ENCODE measurements around the gene NYAP2.

NYAP2 gene

DNA sequence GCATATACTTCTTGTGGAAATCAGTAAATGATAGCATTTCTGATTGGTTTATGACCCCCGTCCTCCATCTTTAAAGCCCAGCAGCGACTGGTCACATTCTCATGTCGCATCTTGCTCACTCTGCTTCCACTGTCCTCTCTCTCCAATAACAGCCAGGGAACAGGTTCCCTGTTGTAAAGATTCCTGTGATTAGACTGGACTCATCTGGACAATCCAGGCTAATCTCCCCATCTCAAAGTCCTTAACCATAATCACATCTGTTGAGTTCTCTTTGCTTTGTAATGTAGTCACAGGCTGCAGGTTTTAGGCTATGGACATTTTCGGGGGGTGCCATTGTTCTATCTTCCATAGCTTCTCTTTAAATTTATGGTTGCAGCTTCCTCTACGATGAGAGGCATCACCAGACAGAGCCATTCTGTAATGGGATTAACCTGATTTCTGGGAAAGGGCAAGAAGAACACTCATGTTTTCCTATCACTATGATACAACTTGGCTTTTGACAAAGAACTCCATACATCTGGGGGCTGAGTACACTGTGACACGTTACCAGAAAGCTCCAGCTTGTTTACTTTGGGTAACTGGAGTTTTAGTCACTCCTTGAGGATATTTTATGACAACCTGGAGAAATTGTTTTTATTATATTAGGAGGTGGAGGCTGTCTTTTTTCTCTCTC lies 159.0 kb downstream of the NYAP2 start:
- no peak for DNase-seq (ENCODE audit: low read depth, low spot score)

DNA sequence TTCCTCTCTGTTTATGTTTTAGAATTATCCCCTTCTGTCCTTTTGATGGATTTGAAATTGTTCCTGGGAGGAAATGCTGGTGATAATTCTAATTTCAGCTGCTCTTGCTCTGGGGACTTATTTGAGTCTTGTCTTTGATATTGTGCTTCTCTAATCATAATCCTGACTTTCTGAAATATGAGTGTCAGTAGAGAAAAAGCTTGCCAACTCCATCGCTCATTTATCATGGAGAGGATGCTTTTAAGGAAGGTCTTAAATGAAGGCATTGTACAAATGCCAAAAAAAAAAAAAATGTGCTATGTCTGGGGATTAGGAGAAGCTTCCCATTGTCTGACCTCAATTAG lies 159.5 kb downstream of the NYAP2 start:
- DNase-seq (ENCODE audit: low read depth, low spot score): no peak

DNA sequence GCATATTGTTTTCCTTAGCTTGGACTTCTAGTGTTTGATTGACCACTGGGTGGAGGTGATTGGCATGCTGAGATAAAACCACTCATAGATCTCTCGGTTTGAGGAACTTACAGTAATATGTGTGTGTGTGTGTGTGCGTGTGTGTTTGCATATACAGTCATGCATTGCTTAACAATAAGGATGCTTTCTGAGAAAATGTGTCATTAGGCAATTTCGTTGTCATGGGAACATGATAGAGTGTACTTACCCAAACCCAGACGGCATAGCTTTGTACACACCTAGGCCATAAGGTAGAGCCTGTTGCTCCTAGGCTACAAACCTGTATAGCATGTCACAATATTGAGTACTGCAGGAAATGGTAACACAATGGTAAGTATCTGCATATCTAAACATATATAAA lies 167.3 kb downstream of the NYAP2 start:
- no peak for DNase-seq (ENCODE audit: low read depth, low spot score)

DNA sequence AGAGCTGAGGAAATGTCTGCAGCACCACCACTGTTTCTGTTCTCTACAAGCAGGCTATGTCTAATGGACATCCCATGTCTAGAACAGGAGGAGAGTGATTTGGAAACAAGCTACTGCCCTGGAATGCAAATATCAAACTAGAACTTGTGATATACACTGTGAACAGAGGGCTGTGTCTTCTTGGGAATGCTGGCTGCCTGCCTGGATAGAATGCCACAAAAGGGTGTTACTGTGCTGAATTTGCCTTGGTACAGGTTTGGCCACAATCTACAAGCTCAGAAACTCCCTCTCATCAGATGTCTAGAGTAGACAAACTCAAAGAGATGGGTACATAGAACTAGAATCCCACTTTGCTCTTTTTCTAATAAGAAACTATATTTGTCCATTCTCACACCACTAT lies 170.5 kb downstream of the NYAP2 start:
- DNase-seq (ENCODE audit: low read depth, low spot score): no peak

DNA sequence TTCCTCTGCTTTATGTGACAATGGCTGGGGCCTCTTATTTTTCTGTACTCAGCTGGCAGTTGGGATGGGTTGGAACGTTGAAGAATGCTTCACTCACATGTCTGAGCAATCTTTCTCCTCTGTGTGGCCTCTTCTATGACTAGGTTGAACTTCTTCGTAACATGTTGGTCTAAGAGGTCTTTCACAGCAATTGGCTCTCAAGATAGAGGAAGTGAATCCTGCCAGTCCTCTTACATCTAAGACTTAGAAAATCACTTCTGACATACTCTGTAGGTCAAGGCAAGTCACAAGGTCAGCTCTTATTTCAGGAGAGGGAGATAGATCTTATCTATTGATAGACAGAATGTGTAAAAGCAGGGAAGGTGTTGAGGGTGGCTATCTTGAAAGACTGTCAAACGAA lies 174.1 kb downstream of the NYAP2 start:
- no peak for DNase-seq (ENCODE audit: low read depth, low spot score)

DNA sequence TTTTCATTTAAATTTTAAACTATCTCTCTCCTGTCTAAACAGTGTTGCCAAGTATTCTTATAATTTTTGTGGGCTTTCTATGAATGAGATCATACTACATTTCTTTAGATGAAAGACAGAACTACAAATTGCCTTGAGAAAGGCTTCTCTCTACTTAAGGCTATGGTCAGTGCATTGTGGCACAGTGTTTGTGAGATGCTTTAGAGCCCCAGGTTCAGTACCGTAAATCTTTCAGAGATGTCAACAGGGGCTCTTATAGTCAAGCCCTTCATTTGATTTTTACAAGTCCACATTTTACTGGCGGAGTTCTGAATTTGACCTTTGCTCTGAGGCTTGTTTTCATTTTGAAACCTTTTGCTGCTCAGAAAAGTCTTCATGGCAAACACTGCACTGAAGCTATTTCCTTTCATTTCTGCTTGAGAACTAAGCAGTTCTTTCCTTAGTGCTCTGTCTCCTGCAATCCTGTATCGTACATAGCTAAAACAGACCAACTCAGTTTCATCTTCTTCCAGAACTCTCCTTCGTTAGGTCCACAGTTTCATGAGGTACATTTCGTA lies 175.2 kb downstream of the NYAP2 start:
- no peak for DNase-seq (ENCODE audit: low read depth, low spot score)

DNA sequence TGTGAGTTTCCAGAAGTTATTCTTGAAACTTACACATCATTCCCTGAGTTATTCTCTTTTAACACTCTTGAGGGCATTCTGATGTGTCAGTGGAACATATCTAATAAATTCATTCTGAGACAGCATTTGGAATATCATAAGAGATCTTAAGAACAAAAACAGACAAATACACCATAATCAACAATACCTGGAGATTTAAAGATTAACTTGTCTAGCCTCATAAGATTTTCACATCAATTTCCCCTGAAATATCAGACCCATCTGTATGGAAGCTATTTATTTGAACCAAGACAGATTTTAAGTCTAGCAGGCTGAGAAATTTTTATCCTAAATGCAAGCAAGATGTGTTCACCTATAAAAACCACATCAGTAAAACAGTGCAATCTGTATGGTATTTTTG lies 181.6 kb downstream of the NYAP2 start:
- DNase-seq (ENCODE audit: low read depth, low spot score): no peak

DNA sequence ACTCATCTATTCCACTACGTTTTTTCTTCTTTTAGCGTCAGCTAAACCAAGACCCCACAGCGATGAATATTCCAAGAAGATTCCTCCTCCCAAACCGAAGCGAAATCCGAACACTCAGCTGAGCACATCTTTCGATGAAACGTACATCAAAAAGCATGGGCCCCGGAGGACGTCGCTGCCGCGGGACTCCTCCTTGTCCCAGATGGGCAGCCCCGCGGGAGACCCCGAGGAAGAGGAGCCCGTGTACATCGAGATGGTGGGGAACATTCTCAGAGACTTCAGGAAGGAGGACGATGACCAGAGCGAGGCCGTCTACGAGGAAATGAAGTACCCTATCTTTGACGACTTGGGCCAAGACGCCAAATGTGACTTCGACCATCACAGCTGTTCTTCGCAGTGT lies 182.4 kb downstream of the NYAP2 start:
- DNase-seq (ENCODE audit: low read depth, low spot score): no peak

DNA sequence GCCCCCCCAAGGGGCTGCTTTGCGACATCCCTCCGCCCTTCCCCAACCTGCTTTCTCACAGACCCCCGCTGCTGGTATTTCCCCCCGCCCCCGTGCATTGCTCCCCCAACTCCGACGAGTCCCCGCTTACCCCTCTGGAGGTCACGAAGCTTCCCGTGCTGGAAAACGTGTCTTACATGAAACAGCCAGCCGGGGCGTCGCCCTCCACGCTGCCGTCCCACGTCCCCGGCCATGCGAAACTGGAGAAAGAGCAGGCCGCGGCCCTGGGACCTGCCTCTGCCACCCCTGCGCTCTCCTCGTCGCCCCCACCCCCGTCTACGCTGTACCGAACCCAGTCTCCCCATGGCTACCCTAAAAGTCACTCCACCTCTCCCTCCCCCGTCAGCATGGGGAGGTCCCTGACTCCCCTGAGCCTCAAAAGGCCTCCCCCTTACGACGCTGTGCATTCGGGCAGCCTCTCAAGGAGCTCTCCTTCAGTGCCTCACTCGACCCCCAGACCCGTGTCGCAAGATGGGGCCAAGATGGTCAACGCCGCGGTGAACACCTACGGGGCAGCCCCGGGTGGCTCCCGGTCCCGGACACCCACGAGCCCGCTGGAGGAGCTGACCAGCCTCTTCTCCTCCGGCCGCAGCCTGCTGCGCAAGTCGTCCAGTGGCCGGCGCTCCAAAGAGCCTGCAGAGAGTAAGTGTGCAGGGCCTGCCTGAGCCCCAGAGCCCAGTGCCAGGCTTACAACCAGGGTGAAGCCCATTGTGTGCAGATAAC lies 183.0 kb downstream of the NYAP2 start:
- no peak for DNase-seq (ENCODE audit: low read depth, low spot score)

DNA sequence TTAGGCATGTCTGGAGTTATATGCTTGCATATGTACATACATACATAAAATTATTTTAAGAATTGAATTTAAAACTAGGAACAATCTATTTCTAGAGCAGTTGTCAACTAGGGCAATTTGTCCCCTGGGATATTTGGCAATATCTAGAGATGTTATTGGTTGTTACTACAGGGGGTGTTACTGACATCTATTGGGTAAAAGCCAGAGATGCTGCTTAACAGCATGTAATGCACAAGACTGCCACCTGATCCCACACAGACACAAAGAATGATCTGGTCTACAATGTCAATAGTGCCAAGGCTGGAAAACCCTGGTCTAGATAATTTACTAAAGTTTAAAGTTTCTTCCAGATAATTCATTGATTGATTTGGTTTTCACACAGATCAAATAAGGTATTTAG lies 185.3 kb downstream of the NYAP2 start:
- DNase-seq (ENCODE audit: low read depth, low spot score): no peak

DNA sequence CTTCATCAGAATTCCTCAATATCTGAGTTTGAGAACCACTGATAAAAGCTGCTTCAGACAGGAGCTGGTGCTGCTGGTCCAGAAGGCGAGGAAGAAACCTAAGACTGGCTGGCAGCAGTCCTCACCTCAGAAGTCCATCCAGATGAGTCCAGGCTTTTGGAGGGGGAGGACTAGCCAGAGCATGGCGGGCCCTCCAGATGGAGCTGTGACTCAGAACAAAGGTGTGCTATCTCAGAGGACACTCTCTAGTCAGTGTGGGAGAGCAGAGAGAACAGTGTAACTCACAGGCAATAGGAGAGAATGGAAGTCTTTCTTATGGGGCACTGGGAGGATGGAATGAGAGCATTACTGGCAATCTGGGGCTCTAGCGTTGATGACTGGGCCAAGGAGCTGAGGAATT lies 191.4 kb downstream of the NYAP2 start:
- DNase-seq (ENCODE audit: low read depth, low spot score): no peak

DNA sequence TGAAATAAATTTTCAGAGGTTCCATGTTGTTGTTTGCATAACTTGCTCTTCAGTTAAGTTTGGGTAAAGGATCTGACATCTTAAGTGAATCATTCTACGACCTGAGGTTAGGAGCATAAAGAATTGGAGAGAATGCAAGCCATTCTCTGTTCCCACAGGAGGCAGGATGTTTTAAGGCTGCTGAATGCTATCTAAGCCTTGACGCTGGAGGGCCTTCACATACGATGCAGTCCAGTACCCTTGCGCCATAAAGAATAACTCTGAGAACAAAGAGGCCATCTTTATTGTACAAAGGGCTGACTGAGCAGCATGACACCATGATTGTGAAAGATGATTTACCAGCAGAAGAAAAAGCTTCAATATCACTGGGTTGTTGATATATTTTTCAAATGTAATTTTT lies 198.4 kb downstream of the NYAP2 start:
- no peak for DNase-seq (ENCODE audit: low read depth, low spot score)

DNA sequence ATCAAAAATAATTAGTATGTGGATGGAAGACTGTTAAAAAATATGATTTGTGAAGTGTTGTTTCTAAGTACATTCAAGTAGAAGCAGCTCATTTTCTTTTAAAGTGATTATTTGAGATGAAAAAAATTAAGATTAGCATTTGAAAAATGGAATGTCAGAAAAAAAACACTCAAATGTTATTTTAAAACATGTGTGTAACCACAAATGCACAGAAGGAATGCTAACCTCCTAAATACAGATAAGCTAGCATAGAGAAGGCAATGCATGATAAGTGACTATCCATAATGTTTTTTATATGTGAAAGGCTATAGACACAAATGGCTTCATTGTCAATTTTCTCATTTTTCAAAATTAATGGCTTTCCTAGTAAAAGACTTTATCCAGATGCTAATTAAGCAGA lies 198.9 kb downstream of the NYAP2 start:
- no peak for DNase-seq (ENCODE audit: low read depth, low spot score)

DNA sequence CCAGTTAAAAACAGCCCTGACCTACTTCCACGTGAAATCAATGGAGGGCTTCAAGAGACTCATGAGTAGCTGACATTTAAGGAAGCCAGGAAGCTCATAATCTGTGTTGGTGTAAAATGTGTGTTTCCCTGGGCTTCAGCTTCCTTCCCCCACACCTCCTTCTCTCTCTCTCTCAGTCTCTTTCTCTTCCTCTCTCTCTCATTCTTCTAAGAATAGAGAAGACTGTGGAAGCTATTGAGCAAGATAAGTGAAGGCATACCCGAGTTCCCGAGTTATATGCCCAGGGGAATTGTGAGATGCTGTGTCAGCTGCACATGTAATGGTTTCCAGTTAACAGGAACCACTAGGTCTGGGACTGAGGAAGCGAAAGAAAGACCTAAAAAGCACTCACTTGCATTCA lies 199.4 kb downstream of the NYAP2 start:
- DNase-seq (ENCODE audit: low read depth, low spot score): no peak

DNA sequence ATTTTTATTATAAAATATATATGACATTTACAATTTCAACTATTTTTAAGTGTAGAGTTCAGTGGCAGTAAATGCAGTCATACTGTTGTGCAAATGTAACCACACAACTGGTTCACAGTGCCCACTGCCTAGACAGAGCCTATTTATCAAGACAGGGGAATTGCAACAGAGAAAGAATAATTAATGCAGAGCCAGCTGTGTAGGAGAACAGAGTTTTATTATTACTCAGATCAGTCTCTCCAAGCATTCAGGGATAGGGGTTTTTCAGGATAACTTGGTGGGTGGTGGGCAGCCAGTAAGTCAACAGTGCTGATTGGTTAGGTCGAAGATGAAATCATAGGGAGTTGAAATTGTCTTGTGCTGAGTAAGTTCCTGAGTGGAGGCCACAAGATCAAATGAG lies 200.3 kb downstream of the NYAP2 start:
- no peak for DNase-seq (ENCODE audit: low read depth, low spot score)

DNA sequence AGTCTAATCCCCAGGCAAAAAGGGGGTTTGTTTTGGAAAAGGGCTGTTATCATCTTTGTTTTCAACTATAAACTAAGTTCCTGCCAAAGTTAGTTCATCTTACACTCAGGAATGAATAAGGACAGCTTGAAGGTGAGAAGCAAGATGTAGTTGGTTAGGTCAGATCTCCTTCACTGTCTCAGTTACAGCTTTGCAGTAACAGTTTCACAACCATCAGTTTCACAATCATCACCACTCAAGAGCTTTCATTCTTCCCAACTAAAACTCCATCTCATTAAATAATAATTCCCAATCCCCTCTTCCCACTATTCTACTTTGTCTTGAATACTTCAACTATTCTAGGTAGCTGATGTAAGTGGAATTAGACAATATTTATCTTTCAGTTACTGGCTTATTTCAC lies 200.9 kb downstream of the NYAP2 start:
- DNase-seq (ENCODE audit: low read depth, low spot score): no peak

DNA sequence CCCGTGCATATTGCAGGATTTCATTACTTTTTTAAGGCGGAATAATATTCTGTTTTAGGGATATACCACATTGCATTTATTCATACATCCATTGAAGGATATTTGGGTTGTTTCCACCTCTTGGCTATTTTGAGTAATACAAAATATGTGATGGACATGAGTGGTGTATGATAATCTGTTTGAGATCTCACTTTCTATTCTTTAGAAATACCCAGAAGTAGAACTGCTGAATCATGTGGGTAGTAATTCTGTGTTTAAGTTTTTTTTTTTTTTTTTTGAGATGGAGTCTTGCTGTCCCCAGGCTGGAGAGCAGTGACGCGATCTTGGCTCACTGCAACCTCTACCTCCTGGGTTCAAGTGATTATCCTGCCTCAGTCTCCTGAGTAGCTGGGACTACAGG lies 201.4 kb downstream of the NYAP2 start:
- DNase-seq (ENCODE audit: low read depth, low spot score): no peak

DNA sequence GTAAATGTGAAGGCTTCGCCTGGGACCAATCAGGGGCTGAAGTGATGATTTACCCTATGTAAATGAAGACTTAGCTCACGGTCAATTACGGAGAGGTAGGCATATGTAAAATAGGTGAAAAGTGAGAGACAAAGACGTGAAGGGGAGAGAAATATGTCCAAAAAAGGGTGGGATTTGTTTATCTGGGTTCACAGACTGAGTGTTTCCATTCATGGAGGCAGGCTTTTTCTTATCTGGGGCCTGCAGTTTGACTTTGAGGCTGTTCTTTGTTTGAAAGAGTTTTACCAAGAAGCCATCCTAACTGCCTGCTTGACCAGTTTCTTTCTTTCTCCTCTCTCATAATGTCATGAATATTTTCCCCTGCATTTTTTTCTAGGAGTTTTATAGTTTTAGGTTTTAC lies 202.7 kb downstream of the NYAP2 start:
- no peak for DNase-seq (ENCODE audit: low read depth, low spot score)

DNA sequence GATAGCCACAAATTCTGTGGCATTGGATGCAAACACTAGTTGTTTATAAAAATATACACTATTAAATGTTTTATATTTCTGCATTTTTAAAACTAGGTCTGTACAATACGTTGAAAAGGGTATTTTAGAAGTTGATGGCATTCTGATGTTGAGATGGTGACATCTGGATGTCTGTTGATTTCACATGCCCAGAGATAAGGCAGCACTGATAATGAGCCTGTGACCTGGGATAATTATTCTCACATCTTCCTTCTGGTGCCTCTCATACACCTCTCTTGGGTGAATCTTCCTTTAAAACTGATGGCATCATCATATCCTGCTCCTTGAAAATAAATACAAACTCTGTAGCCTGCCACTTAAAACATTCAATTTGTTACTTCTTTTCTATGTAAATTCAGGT lies 208.6 kb downstream of the NYAP2 start:
- DNase-seq (ENCODE audit: low read depth, low spot score): no peak

DNA sequence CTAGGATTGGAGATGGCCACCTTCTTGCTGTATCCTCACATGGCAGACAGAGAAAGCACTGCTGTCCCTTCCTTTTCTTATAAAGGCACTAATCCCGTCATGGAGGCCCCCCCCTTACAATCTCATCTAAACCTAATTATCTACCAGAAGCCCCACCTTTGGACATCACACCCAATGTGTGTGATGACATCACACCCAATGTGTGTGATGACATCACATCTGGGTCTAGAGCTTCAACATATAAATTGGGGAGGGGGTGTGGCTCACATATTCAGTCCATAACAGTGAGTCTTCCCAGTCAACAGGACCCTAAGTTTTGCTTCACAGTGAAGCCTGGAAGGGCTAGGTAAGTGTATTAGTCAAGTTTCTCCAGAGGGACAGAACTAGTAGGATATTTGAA lies 213.1 kb downstream of the NYAP2 start:
- no peak for DNase-seq (ENCODE audit: low read depth, low spot score)

DNA sequence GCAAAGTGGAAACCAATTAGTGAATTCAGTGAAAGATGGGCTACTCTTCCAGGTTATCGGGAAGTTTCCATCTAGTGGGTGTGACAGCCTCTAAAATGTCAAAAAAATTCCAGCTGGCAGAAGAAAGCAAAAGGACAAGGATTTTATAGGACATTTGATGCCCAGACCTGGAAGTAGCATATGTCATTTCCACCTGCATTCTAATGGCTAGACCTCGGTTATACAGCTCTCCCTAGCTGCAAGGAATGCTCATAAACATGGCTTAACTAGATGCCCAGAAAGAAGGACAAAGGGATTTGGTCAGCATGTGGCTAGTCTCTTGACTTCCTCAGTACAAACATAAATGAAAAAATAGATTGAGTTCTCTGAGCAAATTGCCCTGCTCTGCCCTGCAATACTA lies 215.4 kb downstream of the NYAP2 start:
- DNase-seq (ENCODE audit: low read depth, low spot score): no peak

DNA sequence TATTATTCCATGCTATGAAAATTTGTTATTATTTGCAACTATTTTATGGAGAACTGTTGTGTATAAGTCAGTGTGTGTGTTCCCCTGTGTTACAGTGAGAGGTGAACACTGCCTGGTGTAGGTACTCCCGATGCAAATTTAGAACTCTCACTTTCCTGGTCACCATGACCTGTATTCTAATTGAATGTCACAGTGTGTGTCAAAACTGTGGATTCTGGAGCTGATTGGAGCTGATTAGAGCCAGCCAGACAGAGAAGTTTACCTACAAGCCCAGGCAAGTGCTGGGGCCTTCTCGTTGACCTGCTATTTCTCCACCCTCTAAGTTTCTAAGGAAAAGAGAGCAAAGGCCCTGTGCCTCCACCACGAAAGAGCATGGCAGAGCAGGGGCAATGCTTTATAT lies 216.0 kb downstream of the NYAP2 start:
- DNase-seq (ENCODE audit: low read depth, low spot score): no peak

DNA sequence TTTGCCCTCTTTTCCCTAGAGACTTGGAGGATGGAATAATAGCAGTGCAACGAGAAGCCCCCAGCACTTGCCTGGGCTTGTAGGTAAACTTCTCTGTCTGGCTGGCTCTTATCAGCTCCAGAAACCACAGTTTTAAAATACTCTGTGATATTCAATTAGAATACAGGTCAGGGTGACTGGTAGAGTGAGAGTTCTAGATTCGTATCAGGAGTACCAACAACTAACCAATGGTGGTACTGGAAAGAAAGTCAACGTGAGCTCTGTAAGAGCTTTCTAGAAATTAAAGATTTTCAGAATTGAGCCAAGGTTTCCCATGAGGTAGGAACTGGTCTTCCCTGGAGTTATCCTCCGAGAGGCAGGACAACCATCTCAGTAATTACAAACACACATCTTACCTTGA lies 216.9 kb downstream of the NYAP2 start:
- no peak for DNase-seq (ENCODE audit: low read depth, low spot score)

DNA sequence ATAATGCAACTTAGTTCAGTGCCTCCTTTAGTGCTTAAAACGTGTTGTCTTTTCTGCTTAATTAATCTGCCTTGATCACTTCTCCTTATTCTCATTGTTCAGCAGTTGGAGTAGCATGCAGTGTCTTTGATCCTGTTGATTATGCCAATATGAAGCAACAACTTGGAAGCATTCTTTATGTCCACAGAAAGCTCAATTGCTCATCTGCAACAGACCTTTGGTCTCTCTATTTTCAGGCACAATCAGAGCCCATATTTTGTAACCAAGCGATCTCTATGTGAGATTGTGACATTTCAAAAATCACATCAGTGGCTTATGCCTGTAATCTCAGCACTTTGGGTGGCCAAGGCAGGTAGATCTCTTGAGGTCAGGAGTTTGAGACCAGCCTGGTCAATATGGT lies 217.3 kb downstream of the NYAP2 start:
- no peak for DNase-seq (ENCODE audit: low read depth, low spot score)
